GM21390 (cell line): Measurements from ENCODE around the gene FAM162A.
"Not testable (repeated sequence)": the region's sequence is repeated elsewhere in the genome, so short reads cannot be mapped to it uniquely, and the experiment has no call there.

Experiments
- ATAC-seq: cut with Tn5 transposase; IDR thresholded peaks from one replicate; pipeline ENCODE4 v1.9.1; 2021; ENCODE audit not compliant: unreplicated experiment

FAM162A gene, protein sequence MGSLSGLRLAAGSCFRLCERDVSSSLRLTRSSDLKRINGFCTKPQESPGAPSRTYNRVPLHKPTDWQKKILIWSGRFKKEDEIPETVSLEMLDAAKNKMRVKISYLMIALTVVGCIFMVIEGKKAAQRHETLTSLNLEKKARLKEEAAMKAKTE

DNA sequence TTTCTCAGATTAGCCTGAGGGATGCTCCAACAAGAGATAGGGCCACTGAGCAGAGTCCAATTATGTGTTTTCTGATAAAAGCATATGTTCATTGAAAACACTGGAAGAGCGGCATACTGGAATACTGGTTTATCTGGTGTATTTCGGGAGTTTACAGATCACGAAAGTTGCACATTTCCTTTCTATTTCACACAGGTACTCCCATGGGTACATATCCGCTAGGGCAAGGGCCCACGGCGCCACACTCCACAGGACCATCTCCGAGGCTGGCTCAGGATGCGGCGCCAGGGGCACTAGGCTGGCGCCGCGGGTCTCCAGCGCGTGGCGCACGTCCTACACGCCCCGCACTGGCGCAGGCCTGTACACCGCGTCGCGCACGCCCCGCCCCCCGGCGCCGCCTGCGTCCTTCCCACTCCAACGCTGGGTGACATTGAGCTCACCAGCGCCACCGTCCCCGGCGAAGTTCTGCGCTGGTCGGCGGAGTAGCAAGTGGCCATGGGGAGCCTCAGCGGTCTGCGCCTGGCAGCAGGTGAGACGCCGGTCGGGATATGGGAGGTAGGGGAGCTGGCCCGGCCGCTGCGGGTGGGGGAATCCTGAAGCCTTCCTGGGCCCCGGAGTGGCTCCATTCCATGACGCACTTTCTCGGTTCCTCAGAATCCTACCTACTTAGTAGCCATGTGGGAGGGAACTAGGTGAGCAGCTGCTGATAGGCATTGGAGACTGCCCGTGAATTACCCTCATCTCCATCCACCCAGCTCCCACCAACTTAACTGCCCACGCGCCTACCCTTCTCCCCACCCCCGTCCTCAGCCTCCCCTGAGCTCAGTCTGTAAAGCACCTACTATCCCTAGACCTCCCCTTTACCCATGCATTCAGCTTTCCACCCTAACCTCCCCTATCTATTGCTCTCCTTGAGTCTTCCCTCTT lies at the start of gene FAM162A:
Gene FAM162A, plus strand, starts transcription at position 412 of the 927 bp plus-strand sequence. Its CDS starts 84 bp downstream, at position 496.
- ATAC-seq, result peak; percentile 91

DNA sequence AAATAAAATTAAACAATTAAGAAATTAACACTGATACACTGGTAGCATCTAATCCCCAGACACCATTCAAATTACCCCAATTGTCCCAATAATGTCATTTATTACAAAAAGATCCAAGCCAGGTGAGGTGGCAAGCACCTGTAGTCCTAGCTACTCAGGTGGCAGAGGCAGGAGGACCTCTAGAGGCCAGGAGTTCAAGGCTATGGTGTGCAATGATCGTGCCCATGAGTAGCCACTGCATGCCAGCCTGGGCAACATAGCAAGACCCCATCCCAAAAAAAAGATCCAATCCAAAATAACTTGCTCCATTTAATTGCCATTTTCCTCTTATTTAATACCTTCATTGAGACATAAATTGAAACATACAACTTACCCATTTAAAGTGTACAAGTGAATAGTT lies 41.2 kb upstream of the FAM162A start:
- ATAC-seq, result no peak

DNA sequence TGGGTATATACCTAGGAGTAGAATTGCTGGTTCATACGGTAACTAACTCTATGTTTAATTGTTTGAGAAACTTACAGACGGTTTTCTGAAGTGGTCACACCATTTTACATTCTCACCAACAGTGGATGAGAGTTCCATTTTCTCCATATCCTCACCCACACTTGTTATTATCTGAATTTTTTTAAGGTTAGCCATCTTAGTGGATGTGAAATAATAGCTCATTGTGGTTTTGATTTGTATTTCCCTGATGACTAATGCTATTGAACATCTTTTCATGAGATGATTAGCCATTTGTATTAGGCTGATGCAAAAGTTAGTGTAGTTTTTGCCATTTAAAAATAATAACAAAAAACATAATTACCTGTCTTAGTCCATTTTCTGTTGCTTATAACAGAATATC lies 40.3 kb upstream of the FAM162A start:
- no peak for ATAC-seq

DNA sequence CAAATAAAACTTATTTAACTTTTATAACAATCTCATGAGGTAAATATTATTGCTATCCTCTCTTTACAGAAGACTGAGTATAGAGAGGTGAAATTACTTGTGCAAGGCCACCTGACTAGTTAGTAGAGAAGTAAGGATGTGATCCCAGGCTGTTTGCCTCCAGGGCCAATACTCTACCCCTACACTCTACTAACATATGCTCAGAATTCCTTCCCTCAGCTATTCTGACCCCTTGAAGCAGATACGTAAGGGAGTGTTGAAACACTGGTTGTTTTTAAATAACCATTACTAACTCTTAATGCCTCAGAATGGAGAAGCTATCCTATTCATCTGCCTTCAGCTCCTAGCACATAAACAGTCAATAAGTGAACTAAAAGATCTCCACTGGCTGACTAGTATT lies 34.8 kb upstream of the FAM162A start:
- ATAC-seq, result no peak

DNA sequence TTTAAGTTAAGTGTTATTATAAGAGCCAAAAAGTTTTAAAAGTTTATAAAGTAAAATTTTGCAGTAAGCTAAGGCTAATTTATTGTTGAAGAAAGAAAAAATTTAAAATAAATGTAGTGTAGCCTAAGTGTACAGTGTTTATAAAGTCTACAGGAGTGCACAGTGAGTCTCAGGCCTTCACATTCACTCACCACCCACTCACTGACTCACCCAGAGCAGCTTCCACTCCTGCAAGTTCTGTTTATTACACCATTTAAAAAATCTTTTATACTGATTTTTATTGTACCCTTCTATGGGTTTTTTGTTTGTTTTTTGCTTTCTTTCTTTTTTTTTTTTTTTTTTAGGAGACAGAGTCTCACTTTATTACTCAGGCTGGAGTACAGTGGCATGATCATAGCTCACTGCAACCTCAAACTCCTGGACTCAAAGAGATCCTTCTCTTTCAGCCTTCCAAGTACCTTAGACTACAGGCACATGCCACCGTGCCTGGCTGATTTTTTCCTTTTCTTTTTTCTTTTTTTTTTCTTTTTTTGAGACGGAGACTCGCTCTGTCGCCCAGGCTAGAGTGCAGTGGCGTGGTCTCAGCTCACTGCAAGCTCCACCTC lies 33.1 kb upstream of the FAM162A start:
- no peak for ATAC-seq

DNA sequence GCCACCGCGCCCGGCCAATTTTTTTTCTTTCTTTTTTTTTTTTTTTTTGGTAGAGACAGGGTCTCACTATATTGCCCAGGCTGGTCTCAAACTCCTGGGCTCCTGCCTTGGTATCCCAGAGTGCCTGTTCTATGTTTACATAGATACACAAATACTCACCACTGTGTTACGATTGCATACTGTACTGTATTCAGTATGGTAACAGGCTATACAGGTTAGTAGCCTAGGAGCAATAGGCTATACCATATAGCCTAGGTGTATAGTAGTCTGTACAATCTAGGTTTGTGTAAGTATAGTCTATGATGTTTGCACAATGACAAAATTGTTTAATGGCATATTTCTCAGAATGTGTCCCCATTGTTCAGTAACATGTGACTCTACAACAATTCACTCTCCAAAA lies 32.4 kb upstream of the FAM162A start:
- no peak for ATAC-seq

DNA sequence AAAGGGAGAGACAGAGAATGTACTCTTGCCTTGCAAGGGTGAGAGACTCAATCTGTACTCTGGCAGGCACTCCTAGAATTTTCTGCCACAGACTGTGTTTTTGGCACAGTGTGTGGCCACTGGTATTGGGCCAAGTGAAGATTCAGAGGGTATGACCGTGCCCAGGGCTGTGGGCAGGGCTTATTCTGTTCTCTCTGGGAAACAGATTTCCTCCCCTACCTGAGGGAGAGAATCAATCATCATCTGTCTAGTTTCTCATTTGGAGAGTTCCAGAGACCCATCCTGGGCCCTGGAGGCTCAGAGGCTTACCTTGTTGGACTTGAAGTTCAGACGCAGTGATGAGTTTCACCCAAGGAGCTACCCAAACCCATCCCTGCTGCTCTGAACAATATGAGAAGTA lies 30.8 kb upstream of the FAM162A start:
- no peak for ATAC-seq

DNA sequence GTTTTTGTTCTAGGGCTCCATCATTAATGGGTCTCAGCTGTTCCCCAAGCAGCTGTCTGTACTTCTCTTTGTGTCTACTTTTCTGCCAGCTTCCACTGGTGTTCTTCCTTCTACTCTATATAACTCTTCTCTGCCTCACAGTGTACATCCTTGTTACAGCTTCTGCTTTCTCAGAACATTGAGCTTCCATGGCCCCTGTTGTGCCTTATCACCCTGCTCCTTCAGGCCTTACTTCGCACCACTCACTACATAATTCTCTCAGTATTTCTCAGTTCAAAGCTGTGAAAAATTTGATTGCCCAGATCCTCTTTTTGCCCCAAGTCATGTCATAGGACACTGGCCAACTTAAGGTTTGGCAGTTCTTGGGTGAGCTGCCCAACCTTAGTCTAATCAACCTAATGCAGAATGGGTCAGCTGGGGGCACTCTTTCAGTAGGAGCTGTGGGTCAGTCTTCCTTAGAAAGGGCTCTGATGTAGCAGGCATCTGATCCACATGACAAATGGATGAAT lies 30.0 kb upstream of the FAM162A start:
- no peak for ATAC-seq

DNA sequence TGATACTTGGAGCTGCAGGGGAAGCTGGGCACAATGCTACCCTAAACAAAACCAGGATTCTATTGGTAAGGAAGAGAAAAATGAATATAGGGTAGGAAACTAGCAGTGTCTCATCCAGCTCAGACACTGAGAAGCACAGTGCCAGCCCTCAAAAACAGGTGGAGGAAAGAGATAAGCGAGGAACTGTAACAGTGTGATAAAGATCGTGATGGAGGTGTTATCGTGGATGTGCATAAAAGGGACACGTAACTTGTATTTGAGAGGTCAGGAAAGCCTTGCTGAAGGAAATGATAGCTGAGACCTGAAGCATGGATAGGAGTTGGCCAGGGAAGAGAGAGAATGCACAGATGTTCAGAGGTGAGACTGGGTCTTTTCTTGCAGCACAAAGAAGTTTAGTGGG lies 28.4 kb upstream of the FAM162A start:
- ATAC-seq, result no peak

DNA sequence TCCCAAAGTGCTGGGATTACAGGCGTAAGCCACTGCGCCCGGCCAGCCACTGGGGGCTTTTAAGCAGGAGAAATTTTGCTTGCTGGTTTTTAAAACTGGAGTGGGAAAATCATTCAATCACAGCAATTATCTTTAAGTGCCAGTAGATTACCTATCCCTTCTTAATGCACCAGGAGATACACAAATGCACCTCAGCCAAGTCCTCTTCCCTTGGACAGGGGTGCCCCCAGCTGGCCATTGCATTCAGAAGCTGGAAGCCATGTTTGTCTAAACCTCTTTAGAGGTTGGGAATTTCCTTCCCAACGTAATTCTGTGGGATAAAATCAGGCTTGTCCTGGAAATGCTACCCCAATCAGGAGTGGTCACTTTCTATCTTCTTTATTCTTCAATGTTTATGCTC lies 27.6 kb upstream of the FAM162A start:
- no peak for ATAC-seq

DNA sequence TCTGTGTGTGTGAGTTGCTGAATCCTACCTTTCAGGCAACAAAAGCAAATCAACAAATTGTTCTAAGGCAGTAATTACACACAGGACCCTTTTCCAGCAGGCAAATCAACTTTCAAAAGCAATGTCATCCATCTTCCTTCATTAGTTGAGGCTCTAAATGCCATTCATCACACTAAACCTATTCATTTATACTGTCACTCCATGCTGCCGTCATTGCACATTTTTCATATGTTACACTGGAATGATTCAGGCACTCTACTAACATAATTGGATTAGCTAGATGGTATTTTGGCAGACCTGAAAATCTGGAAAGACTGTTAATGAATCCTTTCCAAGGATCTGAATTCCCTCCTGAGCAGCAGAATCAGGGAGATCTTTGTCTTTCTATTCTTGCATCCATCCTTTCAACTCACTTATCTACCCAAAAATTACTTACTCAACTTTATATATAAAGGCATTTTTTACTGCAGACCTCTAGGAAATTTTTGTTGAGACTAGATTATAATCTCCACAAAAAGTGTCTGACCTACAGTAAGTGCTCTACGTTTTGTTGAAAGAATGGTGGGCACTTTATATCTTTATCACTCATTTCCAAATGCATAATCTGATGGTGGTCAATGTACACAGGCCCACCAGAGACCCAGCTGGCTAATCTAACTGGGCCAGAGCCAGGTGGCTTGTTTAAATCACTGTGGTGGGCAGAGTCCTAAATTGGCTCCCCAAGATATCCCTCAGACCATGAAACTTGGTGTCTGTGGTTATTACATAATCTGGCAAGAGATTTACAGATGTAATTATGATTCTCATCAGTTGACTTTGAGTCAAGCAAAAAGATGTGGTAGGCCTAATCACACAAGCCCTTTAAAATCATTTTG lies 25.9 kb upstream of the FAM162A start:
- ATAC-seq, result no peak

DNA sequence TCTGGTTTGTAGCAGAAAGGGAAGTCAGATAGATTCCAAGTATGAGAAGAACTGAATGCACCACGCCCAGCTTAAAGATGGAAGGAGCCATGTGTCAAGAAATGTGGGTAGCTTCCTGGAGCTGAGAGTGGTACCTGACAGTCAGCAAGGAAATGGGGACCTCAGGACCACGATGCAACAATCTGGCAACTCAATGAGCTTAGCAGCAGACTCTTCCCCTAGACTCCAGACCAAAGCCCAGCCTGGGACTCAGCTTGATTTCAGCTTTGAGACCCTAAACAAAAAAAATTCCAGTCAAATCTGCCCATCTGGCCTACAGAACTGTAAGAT lies 25.3 kb upstream of the FAM162A start:
- ATAC-seq, result no peak

DNA sequence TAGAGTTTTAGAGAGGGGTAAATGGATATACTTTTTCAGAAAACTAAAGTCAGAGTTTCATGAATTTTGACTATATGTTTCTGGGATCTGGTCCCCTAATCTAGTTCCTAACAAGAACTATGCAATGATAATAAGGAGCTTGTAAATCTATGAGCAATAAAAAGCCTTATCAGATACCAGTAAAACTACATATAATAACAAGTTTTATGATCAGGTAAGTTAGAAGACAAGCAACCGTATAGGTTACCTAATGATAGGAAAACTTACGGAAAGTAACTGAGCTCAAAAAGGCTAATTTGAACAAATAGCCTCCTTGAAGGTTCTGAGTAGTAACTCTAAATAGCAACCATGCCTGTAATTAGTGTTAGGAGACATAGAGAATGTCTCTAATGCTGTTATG lies 22.0 kb upstream of the FAM162A start:
- no peak for ATAC-seq

DNA sequence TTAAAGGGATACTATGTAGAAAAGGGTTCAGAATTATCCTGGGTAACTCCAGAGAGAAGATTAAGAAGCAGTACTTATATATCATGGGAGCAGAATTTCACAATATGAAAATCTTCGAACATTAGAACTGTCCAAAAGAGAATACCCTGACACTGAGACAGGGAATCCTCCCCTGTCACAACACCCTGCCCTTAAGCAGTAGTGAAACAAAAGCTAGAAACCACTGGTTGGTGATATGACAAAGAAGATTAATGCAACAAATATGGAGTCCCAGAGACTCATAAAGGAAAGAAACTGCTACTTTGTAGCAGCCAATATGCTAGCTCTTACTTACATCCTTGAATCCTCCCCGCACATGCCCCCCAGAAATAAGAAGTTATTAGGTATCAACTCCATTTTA lies 19.5 kb upstream of the FAM162A start:
- ATAC-seq, result no peak

DNA sequence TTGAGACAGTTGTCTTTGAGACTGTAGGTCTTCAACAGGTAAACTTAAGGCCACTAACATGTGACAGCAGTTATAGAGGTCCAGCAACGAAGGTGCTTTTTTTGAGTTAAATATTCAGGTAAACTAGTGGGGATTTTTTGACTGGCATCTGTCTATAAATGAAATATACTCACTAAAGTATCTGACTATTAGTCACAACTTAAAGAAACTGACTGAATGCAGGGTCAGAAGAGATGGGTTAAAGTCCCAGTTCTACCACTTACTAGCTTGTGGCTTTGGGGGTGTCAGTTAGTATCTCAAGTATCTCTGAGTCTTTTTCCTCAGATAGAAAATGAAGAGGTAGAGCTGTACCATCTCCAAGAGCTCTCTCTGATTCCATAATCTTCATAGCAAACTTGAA lies 18.9 kb upstream of the FAM162A start:
- ATAC-seq, result no peak

DNA sequence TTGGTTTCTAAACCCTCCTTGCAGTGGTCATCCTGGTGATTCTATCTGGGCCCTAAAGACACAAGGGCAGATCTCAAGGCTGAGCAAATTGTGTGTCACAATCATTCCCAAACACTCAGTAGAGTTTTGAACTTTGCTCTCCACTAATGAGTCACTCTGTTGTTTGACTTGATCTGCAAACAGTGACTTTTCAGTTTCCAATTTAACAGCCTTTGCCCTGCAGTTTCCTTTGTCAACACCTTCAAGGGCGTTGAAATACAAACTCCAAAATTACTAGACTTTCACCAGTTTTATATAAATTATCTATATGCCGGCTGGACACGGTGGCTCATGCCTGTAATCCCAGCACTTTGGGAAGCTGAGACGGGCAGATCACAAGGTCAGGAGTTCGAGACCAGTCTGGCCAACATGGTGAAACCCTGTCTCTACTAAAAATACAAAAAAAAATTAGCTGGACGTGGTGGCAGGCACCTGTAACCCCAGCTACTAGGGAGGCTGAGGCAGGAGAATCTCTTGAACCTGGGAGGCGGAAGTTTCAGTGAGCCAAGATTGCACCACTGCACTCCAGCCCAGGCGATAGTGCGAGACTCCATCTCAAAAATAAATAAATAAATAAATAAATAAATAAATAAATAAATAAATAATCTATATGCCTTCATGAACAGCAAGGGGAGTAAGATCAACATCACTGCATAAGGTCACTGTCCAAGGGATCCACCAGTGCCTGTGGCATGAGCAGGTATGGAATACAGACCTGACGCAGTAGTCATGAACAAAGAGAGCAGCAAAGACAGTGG lies 18.2 kb upstream of the FAM162A start:
- not testable (repeated sequence) for ATAC-seq

DNA sequence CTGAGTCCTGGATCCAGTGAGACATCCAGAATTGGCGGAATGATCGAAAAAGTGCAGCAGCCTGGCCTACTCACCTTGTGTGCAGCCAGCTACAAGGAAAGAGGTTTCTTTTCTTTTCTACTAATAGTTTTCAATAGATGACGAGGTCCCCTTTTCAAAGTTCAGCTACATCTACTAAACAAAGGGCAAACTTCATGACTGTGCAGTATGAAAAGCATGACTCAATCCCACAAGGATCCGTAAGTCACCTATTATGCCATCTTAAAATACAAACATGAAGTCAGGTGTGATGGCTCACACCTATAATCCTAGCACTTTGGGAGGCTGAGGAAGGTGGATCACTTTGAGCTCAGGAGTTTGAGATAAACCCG lies 17.6 kb upstream of the FAM162A start:
- no peak for ATAC-seq

DNA sequence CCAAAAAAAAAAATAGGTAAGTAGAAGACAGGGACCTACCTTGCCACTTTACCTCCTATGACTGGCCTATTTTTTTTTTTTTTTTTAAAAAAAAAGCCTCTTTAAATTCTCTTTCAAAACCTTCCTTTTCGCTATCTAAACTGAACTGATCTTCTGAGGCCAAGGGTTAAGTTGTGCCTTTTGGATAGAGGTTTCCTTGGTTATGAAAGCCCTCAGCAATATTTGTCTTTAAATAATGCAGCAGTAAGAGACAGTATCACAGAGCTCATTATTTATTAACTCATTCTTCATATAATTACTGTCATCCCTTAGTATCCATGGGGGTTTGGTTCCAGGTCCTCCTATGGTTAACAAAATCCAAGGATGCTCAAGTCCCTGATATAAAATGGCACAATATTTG lies 9.9 kb upstream of the FAM162A start:
- no peak for ATAC-seq

DNA sequence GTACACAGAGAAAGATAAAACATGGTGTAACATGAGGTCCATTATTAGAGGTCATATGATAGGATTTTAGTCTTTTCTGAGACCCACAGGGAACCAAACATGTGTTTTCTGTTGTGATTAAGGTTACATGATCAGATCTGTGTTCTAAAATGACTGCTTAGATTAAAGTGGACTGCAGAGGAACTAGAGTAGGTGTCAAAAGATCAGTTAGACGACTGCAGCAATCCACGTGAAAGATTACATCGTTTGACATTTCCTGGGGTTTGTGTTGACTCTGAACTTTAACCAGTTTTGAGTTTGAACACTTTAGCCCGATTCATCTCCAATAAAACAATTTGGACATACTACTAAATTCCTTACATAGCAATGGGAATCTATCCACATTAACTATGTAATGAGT lies 6.0 kb upstream of the FAM162A start:
- no peak for ATAC-seq

DNA sequence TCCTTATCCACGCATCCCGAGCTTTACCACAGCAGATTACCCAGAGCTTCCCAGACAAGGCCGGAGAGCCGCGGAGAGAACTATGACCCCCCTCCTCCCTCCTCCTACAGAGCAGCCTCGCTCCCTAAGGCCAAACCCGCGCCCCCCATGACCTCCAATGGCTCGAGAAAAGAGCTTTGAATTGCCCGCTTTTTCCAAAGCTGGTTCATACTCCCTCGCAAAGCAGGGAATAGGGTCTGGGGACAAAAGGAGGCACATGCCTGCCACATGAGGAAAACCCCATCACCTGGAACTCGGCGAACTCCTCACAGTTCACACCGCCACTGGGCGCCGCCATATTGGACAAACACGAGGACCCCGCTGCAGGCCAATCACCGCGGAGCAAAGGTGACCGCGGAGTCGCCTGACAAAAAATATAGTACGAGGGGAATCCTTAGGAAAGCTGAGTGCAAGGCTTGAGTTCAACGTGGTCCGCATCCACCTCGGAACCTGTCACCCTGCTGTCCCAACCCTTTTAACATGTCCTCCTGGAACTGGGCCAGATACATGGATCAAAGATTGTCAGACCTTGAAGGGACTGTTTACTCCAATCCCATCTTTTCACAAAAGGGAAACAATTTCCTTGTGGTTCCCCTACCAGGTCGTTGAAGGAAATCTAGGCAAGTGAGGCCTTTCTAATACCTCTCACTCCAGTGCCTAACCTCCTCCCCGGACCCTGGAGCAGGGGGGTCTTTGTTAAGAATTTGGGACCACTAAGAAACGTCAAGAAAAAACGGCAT lies 905 bp upstream of the FAM162A start, which contains the start of gene MIX23:
Gene MIX23, minus strand, starts transcription at position 344 of the 779 bp plus-strand sequence. Its CDS starts 7 bp downstream, at position 337.
- ATAC-seq, result peak; percentile 43
